Medulla oblongata (tissue), 1 donor: ENCODE data around the gene TMEM120B.
"Not testable (repeated sequence)": the region's sequence is repeated elsewhere in the genome, so short reads cannot be mapped to it uniquely, and the experiment has no call there.

ENCODE experiments used
- DNase-seq: peaks from one replicate; pipeline ENCODE4 v3.0.0-alpha.2; 2015; ENCODE audit errors: extremely low spot score

Gene TMEM120B

GRCh38 chr12:121774968-121775474 lies 62.5 kb downstream of the TMEM120B start:
- DNase-seq: no peak

- DNase-seq: no peak
Observed at GRCh38 chr12:121775501-121775900, 62.9 kb downstream of the TMEM120B start.

GRCh38 chr12:121776190-121777098 lies 63.9 kb downstream of the TMEM120B start:
- DNase-seq: peak; percentile 72

GRCh38 chr12:121778567-121779421 lies 66.2 kb downstream of the TMEM120B start:
- DNase-seq: no peak

- DNase-seq: no peak
Observed at GRCh38 chr12:121779422-121779895, 66.9 kb downstream of the TMEM120B start.

- DNase-seq: no peak
Observed at GRCh38 chr12:121780429-121780828, 67.9 kb downstream of the TMEM120B start.

- DNase-seq: no peak
Observed at GRCh38 chr12:121781484-121781997, 69.0 kb downstream of the TMEM120B start.

- DNase-seq: no peak
Observed at GRCh38 chr12:121781998-121782979, 69.7 kb downstream of the TMEM120B start.

GRCh38 chr12:121783766-121784165 lies 71.2 kb downstream of the TMEM120B start:
- DNase-seq: no peak

GRCh38 chr12:121784460-121784859 lies 71.9 kb downstream of the TMEM120B start:
- DNase-seq: no peak

GRCh38 chr12:121786440-121786825 lies 73.9 kb downstream of the TMEM120B start:
- no peak for DNase-seq

- no peak for DNase-seq
Observed at GRCh38 chr12:121787063-121788025, 74.8 kb downstream of the TMEM120B start.

- DNase-seq: no peak
Observed at GRCh38 chr12:121788176-121788818, 75.7 kb downstream of the TMEM120B start.

GRCh38 chr12:121789233-121789781 lies 76.8 kb downstream of the TMEM120B start:
- DNase-seq: no peak

- peak; percentile 72 for DNase-seq
Observed at GRCh38 chr12:121789800-121790728, 77.5 kb downstream of the TMEM120B start.

- DNase-seq: not testable (repeated sequence)
Observed at GRCh38 chr12:121790785-121791184, 78.2 kb downstream of the TMEM120B start.

GRCh38 chr12:121791671-121792551 lies 79.4 kb downstream of the TMEM120B start:
- no peak for DNase-seq
